ENCODE results near the gene ANKRD30A. TPM values are rescaled to one million over a fixed set of nuclear protein-coding genes. Genes with fewer than 3 reads are reported as not detected.
"Not testable (repeated sequence)": the region's sequence is repeated elsewhere in the genome, so short reads cannot be mapped to it uniquely, and the experiment has no call there.

Gene ANKRD30A
- total RNA-seq, 2 donors from 2014 or later = not detected

GRCh38 chr10:37344413-37344812 lies 219.0 kb downstream of the ANKRD30A start:
- no peak for DNase-seq (ENCODE audit: low spot score)
- Histone ChIP-seq H3K4me1 (no peaks in the 10 kb centered on the region), H3K4me3 (no peak overlapping the region), H3K27ac (no peak overlapping the region), H3K27me3 (no peaks in the 10 kb centered on the region), H3K9me3 (no peaks in the 10 kb centered on the region), H3K36me3 (no peaks in the 10 kb centered on the region)
- no peak for TF ChIP-seq CTCF (IDR thresholded peaks at IDR 0.05)

- no peak overlapping the region for H3K27ac ChIP-seq
- H3K27me3 ChIP-seq = no peaks in the 10 kb centered on the region
- TF ChIP-seq CTCF (IDR thresholded peaks at IDR 0.05) = no peak
- DNase-seq (ENCODE audit: low spot score) = no peak
- H3K9me3 ChIP-seq = peaks cover 0 to 8% of the 10 kb centered on the region in 2 donors
- no peaks in the 10 kb centered on the region for H3K4me1 ChIP-seq
- H3K36me3 ChIP-seq = no peaks in the 10 kb centered on the region
- H3K4me3 ChIP-seq = no peak overlapping the region
Measured at GRCh38 chr10:37379991-37380390, 254.6 kb downstream of the ANKRD30A start.

- Histone ChIP-seq H3K9me3 (peaks cover 0 to 8% of the 10 kb centered on the region in 2 donors), H3K4me3 (no peak overlapping the region), H3K36me3 (no peaks in the 10 kb centered on the region), H3K27ac (no peak overlapping the region), H3K4me1 (no peaks in the 10 kb centered on the region), H3K27me3 (no peaks in the 10 kb centered on the region)
- TF ChIP-seq CTCF (IDR thresholded peaks at IDR 0.05) = no peak
- no peak for DNase-seq (ENCODE audit: low spot score)
Measured at GRCh38 chr10:37381271-37381670, 255.9 kb downstream of the ANKRD30A start.

- H3K4me1 ChIP-seq = no peaks in the 10 kb centered on the region
- no peaks in the 10 kb centered on the region for H3K27me3 ChIP-seq
- no peak for TF ChIP-seq CTCF (IDR thresholded peaks at IDR 0.05)
- H3K9me3 ChIP-seq = peaks cover 0 to 8% of the 10 kb centered on the region in 2 donors
- H3K27ac ChIP-seq = no peak overlapping the region
- no peak overlapping the region for H3K4me3 ChIP-seq
- DNase-seq (ENCODE audit: low spot score) = no peak
- no peaks in the 10 kb centered on the region for H3K36me3 ChIP-seq
Measured at GRCh38 chr10:37384923-37385322, 259.5 kb downstream of the ANKRD30A start.

- Histone ChIP-seq H3K27ac (no peak overlapping the region), H3K4me1 (no peaks in the 10 kb centered on the region), H3K4me3 (no peak overlapping the region), H3K27me3 (no peaks in the 10 kb centered on the region), H3K36me3 (no peaks in the 10 kb centered on the region), H3K9me3 (no peaks in the 10 kb centered on the region)
- DNase-seq (ENCODE audit: low spot score) = no peak
- TF ChIP-seq CTCF (IDR thresholded peaks at IDR 0.05) = no peak
Measured at GRCh38 chr10:37390926-37391325, 265.5 kb downstream of the ANKRD30A start.

- not testable (repeated sequence) for H3K36me3 ChIP-seq; H3K4me3 ChIP-seq; H3K4me1 ChIP-seq; H3K9me3 ChIP-seq; H3K27me3 ChIP-seq; H3K27ac ChIP-seq; DNase-seq (ENCODE audit: low spot score)
Measured at GRCh38 chr10:37400774-37401173, 275.4 kb downstream of the ANKRD30A start.

Measured in right atrium auricular region (tissue), 2 donors.